ENCODE data around the gene ZBTB44.
"Not testable (repeated sequence)": the region's sequence is repeated elsewhere in the genome, so short reads cannot be mapped to it uniquely, and the experiment has no call there.

Gene ZBTB44

DNA sequence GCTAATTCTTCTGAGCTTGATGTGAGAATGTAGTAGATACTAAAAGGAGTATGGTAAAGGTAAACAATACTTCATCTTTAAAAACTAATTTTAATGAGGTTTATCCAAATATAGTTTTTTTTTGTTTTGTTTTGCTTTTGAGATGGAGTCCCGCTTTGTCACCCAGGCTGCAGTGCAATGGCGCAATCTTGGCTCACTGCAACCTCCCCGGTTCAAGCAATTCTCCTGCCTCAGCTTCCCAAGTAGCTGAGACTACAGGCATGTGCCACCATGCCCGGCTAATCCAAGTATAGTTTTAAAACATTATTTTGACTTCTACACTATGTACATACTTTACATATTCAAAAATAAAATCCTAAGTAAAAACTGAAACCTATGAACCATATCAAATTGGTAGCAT lies 4.1 kb downstream of the ZBTB44 start:
- no peak for DNase-seq (ENCODE audit: low read depth)

DNA sequence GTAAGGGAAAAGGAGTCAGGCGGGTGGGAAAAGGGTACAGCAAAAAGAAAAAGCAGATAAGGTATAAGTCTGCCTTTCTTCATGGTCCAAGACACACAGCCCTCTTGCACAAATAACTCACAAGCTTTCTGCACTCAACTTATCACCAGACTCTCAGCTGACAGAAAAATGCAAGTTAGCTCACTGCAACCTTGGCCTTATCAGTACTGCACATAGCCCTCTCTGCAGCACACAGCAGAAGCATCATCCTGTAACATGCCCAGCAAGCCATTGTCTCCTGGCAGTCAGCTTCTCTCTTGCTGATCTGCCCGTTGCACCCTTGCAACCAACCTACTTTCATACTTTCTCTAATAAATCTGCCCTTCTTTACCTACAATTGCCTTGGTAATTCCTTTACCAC lies 5.8 kb downstream of the ZBTB44 start:
- DNase-seq (ENCODE audit: low read depth) = no peak

DNA sequence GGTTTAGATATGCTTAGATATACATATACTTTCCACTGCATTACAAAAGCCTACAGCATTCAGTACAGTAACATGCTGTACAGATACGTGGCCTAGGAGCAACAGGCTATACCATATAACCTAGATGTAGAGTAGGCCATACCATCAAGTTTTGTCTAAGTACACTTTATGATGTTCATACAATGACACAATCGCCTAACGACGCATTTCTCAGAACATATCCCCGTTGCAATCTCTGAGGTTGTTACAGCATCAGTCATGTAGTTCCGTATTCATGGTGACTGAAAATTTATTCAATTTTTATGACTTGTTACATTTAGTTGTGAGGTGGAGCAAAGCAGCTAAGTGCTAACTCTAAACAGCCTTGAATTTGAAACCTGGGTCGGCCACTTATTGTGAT lies 6.7 kb downstream of the ZBTB44 start:
- DNase-seq (ENCODE audit: low read depth) = no peak

DNA sequence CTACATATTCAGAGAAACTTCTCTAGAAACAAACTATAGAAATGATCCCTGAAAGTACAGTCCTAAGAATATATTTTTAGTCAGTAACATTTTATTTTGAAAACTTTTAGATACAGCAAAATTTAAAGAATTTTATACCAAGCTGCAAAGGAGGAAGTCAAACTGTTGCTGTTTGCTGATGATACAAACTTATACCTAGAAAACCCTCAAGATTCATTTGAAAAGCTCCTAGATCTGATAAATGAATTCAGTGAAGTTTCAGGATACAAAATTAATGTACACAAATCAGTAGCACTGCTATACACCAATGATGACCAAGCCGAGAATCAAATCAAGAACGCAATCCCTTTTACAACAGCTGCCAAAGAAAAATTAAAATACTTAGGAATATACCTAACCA lies 10.1 kb downstream of the ZBTB44 start:
- DNase-seq (ENCODE audit: low read depth) = no peak

DNA sequence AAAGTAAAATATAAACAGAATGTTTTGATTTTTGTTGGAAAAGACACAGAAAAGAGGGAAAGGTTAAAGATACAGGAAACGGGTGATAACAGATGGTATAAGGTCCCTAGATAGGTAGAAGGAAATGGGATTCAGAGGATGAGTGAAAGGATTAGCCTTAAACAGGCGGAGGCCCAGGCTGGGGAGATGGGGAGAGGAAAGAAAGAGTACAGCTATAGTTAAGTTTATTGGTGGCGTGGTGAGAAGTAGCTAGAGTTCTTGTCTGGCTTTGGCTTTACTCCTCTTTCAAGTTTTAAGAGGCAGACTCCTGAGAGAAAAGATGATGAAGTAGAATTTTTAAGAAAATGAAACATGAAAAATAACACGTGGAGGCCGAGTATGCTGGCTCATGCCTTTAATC lies 13.7 kb downstream of the ZBTB44 start:
- DNase-seq (ENCODE audit: low read depth) = no peak

GRCh38 chr11:130300567-130300966 lies 14.2 kb downstream of the ZBTB44 start:
- no peak for DNase-seq (ENCODE audit: low read depth)

DNA sequence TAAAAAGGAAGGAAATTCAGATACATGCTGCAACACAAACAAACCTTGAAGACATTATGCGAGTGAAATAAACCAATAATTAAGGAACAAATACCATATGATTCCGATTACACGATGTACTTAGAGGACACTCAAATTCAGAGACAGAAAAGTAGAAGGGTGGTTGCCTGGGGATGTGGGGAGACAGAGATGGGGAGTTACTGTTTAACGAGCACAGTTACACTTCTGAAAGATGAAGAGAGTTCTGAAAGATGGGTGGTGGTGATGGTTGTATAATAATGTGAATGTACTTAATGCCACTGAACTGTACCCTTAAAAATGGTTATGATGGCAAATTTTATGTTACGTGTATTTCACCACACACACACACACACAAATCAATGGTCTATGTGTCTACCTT lies 14.7 kb downstream of the ZBTB44 start:
- DNase-seq (ENCODE audit: low read depth) = no peak

GRCh38 chr11:130295657-130296056 lies 19.1 kb downstream of the ZBTB44 start:
- DNase-seq (ENCODE audit: low read depth) = no peak

GRCh38 chr11:130282111-130282510 lies 32.6 kb downstream of the ZBTB44 start:
- no peak for DNase-seq (ENCODE audit: low read depth)

GRCh38 chr11:130281341-130281740 lies 33.4 kb downstream of the ZBTB44 start:
- not testable (repeated sequence) for DNase-seq (ENCODE audit: low read depth)

DNA sequence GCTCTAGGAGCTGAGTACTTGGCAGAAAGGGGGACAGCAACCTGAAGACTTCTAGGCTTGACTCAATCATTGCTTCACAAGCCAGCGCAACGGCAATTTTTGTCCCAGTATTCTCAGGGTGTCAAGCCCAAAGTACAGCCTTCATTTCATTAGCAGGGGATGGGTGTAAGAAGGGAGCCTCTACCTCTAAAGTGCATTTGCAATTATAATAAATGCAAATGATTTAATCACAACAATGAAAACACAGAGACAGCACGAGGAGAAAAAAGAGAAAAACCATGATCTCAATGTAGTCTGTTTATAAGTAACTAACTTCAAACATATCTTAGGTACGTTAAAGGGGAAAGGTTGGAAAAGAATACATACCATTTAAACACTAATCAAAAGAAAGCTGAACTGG lies 34.7 kb downstream of the ZBTB44 start:
- no peak for DNase-seq (ENCODE audit: low read depth)

- no peak for DNase-seq (ENCODE audit: low read depth)
These were observed 36.0 kb downstream of the ZBTB44 start for GRCh38 chr11:130278745-130279144.

DNA sequence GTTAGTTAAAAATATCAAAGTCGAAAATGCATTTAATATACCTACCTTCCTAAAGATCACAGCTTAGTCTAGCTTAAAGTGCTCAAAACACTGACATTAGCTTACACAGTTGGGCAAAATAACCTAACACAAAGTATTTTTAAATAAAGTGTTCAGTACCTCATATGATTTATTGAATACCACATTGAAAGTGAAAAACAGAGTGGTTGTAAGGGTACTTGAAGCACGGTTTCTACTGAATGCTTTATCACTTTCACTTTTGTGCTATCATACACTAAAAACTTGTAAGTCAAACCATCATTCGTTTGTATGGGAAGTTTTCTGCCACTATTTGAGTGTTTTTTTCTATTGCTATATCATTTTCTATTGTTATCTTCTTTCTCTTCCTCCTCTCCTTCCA lies 36.6 kb downstream of the ZBTB44 start:
- no peak for DNase-seq (ENCODE audit: low read depth)

DNA sequence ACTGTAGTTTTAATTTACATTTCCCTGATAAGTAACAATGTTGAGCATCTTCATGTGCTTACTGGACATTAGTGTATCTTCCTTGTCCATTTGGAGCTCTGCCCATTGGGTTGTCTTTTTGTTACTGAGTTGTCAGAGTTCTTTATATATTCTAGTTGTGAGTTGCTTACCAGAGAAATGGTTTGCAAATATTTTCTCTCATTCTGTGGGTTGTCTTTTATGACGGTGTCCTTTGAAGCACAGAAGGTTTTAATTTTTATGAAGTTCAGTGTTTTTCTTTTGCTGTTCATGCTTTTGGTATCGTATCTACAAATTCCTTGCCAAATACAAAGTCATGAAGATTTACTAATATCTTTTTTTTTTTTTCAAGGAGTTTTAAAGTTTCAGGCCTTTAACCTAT lies 42.4 kb downstream of the ZBTB44 start:
- DNase-seq (ENCODE audit: low read depth) = no peak

DNA sequence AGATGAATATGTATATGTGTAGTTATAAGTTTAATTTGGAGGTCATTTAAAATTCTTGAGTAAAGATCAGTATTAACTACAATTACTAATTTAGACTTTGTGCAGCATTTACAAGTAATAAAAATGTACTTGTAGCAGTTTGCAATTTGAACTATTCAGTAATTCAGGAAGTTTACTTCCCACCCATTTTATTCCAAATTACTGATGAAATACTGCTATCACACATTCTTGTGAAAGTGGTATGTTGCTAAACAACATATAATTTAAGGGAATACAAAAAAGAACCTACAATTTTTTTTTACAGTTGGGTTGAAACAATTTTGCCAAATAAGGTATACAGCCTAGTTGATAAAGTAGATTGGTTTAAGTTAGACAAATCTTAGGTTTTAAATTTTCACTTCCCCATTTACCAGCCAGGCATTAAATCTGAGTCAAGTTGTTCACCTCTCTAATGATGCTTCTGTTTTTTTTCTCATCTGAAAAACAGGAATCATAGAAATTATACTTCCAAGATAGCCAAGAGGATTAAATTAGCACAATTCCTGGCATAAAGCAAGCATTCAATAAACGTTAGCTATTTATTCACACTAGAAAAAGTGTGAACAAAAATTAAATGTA lies 45.3 kb downstream of the ZBTB44 start:
- no peak for DNase-seq (ENCODE audit: low read depth)

DNA sequence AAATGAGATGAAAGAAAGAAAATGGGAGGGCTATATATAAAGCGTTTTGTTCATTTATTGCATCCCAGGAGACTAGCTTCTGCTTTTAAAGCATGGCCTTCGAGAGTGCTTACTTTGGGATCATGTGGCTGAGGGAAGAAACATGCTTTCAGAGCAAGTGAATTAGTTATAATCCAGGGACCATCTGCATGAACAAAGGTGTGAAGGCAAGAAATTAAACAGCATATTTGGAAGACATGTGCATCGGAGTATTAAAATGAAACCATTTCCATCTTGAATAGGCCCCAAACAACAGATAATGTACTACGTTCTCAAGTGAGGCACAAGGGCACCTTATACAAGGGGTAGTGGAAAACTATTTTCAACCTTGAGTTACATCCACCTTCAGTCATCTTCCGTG lies 51.4 kb downstream of the ZBTB44 start:
- no peak for DNase-seq (ENCODE audit: low read depth)

DNA sequence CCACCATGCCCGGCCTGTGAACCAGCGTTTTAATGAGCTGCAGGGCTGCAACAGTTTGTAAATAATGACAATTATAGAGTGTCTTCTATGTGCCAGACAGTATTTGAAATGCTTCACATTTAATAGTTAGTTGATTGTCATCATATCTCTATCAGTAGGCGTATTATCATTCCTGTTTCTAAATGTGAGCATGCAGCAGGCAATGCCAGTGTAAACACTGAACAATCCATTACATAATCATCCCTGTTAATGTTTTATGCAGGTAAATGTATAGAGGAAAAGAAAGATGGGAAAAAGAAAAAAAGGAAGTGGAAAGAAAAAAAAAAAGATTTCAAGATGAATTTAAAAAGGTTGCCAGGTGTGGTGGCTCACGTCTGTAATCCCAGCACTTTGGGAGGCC lies 52.3 kb downstream of the ZBTB44 start:
- DNase-seq (ENCODE audit: low read depth) = no peak

DNA sequence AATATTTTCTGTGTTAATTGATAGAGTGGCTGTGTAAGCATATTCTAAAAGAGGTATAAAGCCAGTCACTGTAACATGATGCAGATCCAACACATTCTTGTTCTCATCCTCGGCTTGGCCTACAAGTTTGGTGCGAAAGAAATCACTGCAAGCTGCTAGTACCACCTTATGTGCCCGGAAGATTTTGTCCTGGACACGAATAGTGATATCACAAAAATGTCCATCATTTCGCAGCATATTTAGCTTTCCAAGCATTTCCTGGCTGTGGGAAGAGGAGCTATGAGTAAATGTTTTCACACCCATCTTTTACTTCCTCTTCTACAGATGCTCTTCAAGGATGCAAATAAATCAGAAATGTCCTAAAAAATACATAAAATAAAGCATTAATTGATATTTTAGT lies 53.1 kb downstream of the ZBTB44 start:
- no peak for DNase-seq (ENCODE audit: low read depth)

DNA sequence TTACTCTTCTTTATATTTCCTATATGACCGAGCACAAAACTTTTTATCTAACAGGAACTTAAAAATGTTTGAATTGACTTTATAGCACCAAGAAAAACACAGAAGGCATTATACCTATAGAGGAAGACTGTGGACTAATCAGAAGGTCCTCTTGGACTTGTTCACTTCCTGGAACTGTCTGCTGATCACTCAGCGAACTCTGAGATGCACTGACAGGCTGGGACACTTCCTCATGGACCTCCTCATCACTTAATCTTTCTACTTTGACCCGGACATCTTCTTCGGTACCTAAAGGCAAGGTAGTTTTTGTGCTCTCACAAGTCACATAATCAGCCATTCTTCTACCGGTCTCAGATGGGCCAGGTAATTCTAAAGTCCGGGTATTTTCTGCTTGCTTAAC lies 54.0 kb downstream of the ZBTB44 start:
- DNase-seq (ENCODE audit: low read depth) = no peak

GRCh38 chr11:130260080-130260627 lies 54.6 kb downstream of the ZBTB44 start:
- DNase-seq (ENCODE audit: low read depth) = no peak

- not testable (repeated sequence) for DNase-seq (ENCODE audit: low read depth)
These were observed 63.0 kb downstream of the ZBTB44 start for GRCh38 chr11:130251763-130252162.

DNA sequence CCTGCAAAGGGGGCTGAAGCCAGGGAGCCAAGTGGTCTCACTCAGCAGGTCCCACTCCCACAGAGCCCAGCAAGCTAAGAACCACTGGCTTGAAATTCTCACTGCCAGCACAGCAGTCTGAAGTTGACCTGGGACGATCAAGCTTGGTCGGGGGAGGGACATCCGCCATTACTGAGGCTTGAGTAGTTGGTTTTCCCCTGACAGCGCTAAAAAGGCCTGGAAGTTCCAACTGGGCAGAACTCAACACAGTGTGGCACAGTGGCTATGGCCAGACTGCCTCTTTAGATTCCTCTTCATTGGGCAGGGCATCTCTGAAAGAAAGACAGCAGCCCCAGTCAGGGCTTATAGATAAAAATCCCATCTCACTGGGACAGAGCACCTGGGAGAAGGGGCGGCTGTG lies 64.8 kb downstream of the ZBTB44 start:
- not testable (repeated sequence) for DNase-seq (ENCODE audit: low read depth)

DNA sequence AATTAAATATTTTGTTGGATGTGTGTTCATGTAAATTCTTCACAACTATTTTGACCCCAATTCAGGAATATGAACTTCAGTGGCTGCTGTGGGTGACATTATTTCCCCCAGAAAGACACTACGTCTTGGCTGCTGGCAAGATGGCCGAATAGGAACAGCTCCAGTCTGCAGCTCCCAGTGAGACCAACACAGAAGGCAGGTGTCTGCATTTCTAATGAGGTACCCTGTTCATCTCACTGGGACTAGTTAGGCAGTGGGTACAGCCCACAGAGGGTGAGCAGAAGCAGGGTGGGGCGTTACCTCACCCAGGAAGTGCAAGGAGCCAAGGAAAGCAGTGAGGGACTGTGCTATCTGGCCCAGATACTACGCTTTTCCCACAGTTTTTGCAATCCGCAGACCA lies 65.3 kb downstream of the ZBTB44 start:
- DNase-seq (ENCODE audit: low read depth) = no peak

DNA sequence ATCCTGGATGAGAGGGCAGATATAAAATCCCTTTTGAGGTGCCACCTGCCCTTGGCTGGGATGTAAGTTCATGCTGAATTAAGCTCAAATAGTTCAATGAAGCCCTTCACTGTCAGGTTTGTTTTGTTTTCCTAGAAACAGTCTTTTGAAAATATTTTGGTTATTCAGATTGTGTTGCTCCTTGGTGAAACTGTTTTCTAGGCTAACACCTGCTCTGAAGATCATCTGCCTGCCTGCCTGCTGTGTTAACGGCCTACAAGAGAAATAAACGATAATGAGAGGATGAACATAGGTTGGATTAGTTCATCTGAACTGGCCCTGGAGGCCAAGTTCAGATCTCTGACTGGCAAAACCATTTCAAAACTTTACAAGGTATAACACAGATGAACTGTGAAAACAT lies 67.4 kb downstream of the ZBTB44 start:
- DNase-seq (ENCODE audit: low read depth) = no peak

- no peak for DNase-seq (ENCODE audit: low read depth)
These were observed 68.0 kb downstream of the ZBTB44 start for GRCh38 chr11:130246738-130247137.
